Lower lobe of right lung (tissue), 2 donors: ENCODE data around the gene CLCN1. TPM values are rescaled to one million over a fixed set of nuclear protein-coding genes. Genes with fewer than 3 reads are reported as not detected.

Experiments
- ATAC-seq, 2 donors: fragments of 200-7000 bp; cut with Tn5 transposase; one replicate each; pipeline ENCODE4 v1.9.1; 2020 to 2022; ENCODE audit warnings: mild to moderate bottlenecking in 2 of 2, moderate library complexity in 2 of 2
- DNase-seq: peaks from one replicate; pipeline ENCODE4 v3.0.0-alpha.2; 2020
- H3K27ac ChIP-seq: fragments of 200-600 bp; one replicate; pipeline ENCODE4 v1.8.0; 2022
- H3K27me3 ChIP-seq: fragments of 200-600 bp; one replicate; pipeline ENCODE4 v1.8.0; 2022; ENCODE audit warnings: low read depth
- H3K36me3 ChIP-seq: fragments of 200-600 bp; one replicate; pipeline ENCODE4 v1.8.0; 2022; ENCODE audit warnings: mild to moderate bottlenecking
- H3K4me1 ChIP-seq: fragments of 200-600 bp; one replicate; pipeline ENCODE4 v1.8.0; 2022
- H3K4me3 ChIP-seq: fragments of 200-600 bp; one replicate; pipeline ENCODE4 v1.8.0; 2022; ENCODE audit warnings: mild to moderate bottlenecking
- H3K9me3 ChIP-seq: fragments of 200-600 bp; one replicate; pipeline ENCODE4 v1.8.0; 2022
- CTCF ChIP-seq: fragments of 200-600 bp; IDR thresholded peaks from one replicate; pipeline ENCODE4 v1.8.0; 2022; ENCODE audit warnings: antibody characterized with exemption, mild to moderate bottlenecking
- intact Hi-C: fragments of 100-400 bp; cut with DNase I; formaldehyde crosslinking; loops from one replicate; pipeline ENCODE4 v1.11.0; 2022
- total RNA-seq: library from RNA; stranded (reverse); fragmentation: NEBNext Ultra II Directional; extraction: Animal tissue kit (Norgen Biotek cat#: 25700); gene quantifications from one replicate; pipeline ENCODE4 v1.2.1, GENCODE V29; 2021
- donor health status: DM: no; HTN: yes; CAD: no; lungs with severe emphysema.

The CLCN1 gene
- total RNA-seq, 1 donor from 2014 or later = not detected

GRCh38 chr7:143331179-143331801, 15.4 kb downstream of the CLCN1 start:
- Histone ChIP-seq H3K9me3 (no peaks in the 10 kb centered on the region), H3K4me3 (no peak overlapping the region), H3K27me3 (no peaks in the 10 kb centered on the region), H3K27ac (no peak overlapping the region), H3K4me1 (no peaks in the 10 kb centered on the region), H3K36me3 (no peaks in the 10 kb centered on the region)
- ATAC-seq (no peak), DNase-seq (no peak)
- no peak for TF ChIP-seq CTCF
- intact Hi-C loops = no loop called here

GRCh38 chr7:143334244-143334643, 18.3 kb downstream of the CLCN1 start:
- DNase-seq (no peak), ATAC-seq (no peak)

GRCh38 chr7:143337216-143337615, 21.3 kb downstream of the CLCN1 start:
- Histone ChIP-seq H3K36me3 (no peaks in the 10 kb centered on the region), H3K4me3 (no peak overlapping the region), H3K4me1 (no peaks in the 10 kb centered on the region), H3K9me3 (no peaks in the 10 kb centered on the region), H3K27me3 (peaks cover 10% of the 10 kb centered on the region), H3K27ac (no peak overlapping the region)
- DNase-seq = no peak
- no peak for TF ChIP-seq CTCF
- ATAC-seq = no peak
- intact Hi-C loops = no loop called here

More at GRCh38 chr7:143334244-143334643, 18.3 kb downstream of the CLCN1 start:
- Histone ChIP-seq H3K27me3 (peaks cover 5% of the 10 kb centered on the region), H3K4me3 (no peak overlapping the region), H3K27ac (no peak overlapping the region), H3K9me3 (no peaks in the 10 kb centered on the region), H3K4me1 (no peaks in the 10 kb centered on the region), H3K36me3 (no peaks in the 10 kb centered on the region)
- no peak for TF ChIP-seq CTCF
- intact Hi-C loops = no loop called here

GRCh38 chr7:143341842-143342241, 25.9 kb downstream of the CLCN1 start:
- Histone ChIP-seq H3K4me3 (no peak overlapping the region), H3K36me3 (no peaks in the 10 kb centered on the region), H3K27ac (no peak overlapping the region), H3K9me3 (no peaks in the 10 kb centered on the region), H3K4me1 (peaks cover 5% of the 10 kb centered on the region), H3K27me3 (peaks cover 28% of the 10 kb centered on the region)
- intact Hi-C loops = no loop called here
- no peak for DNase-seq
- ATAC-seq = no peak
- TF ChIP-seq CTCF = no peak

GRCh38 chr7:143343596-143343995, 27.7 kb downstream of the CLCN1 start:
- no peak overlapping the region for H3K27ac ChIP-seq
- H3K4me1 ChIP-seq = peaks cover 5% of the 10 kb centered on the region
- intact Hi-C loops = no loop called here
- H3K9me3 ChIP-seq = no peaks in the 10 kb centered on the region
- peaks cover 23% of the 10 kb centered on the region for H3K27me3 ChIP-seq
- H3K4me3 ChIP-seq = no peak overlapping the region
- no peak for TF ChIP-seq CTCF
- no peaks in the 10 kb centered on the region for H3K36me3 ChIP-seq
- ATAC-seq (no peak), DNase-seq (no peak)
